Cardiac fibroblast (primary cell): ENCODE data around the gene CHN1.
A peak's percentile ranks its signal among the peaks of the same experiment; 100 is the strongest.

ENCODE experiments used
- DNase-seq, 2 donors: peaks; one replicate each; pipeline versions ENCODE4 v3.0.0 to v3.0.0-alpha.2; 2010; ENCODE audit warnings: low read depth in 2 of 2
- H3K4me3 ChIP-seq, 2 donors: replicated peaks in 1 of 2; 1 replicate in 1 of 2; 2 replicates in 1 of 2; pipeline ENCODE4 v1.5.1; 2011; ENCODE audit warnings: low read depth in 2 of 2, low read length in 2 of 2, mild to moderate bottlenecking in 2 of 2, moderate library complexity in 1 of 2
- TF ChIP-seq, protein P1 (sequence below): IDR thresholded peaks from one replicate; pipeline ENCODE4 v1.5.1; 2011; ENCODE audit warnings: low read depth, mild to moderate bottlenecking, low read length, inconsistent platforms

CHN1 gene

DNA sequence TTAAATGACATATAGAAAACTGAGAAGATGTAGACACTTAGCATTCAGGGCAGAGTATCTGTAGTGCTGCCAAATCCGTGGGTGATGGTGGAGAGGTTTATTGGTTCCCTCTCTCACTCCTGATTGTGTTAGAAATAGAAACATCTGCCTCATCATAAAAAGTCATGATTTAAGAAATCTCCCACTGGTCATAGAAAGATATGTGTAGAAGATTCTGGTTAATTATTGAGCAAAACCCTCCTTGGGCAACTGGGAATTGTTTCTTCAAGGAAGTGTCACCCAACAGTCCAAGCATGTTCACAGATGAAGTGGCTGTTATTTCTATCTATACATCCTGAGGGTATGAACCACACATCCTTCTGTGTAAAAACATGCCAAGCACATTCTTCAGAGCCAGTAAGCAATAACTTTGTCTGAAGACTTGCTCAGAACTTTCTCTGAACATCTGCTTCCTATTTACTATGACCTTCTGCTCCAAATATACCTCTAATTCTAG is 207.4 kb downstream of the CHN1 start:
- DNase-seq, result no peak
- TF ChIP-seq, protein P1, sequence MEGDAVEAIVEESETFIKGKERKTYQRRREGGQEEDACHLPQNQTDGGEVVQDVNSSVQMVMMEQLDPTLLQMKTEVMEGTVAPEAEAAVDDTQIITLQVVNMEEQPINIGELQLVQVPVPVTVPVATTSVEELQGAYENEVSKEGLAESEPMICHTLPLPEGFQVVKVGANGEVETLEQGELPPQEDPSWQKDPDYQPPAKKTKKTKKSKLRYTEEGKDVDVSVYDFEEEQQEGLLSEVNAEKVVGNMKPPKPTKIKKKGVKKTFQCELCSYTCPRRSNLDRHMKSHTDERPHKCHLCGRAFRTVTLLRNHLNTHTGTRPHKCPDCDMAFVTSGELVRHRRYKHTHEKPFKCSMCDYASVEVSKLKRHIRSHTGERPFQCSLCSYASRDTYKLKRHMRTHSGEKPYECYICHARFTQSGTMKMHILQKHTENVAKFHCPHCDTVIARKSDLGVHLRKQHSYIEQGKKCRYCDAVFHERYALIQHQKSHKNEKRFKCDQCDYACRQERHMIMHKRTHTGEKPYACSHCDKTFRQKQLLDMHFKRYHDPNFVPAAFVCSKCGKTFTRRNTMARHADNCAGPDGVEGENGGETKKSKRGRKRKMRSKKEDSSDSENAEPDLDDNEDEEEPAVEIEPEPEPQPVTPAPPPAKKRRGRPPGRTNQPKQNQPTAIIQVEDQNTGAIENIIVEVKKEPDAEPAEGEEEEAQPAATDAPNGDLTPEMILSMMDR, result no peak
- no peak overlapping the region for H3K4me3 ChIP-seq

DNA sequence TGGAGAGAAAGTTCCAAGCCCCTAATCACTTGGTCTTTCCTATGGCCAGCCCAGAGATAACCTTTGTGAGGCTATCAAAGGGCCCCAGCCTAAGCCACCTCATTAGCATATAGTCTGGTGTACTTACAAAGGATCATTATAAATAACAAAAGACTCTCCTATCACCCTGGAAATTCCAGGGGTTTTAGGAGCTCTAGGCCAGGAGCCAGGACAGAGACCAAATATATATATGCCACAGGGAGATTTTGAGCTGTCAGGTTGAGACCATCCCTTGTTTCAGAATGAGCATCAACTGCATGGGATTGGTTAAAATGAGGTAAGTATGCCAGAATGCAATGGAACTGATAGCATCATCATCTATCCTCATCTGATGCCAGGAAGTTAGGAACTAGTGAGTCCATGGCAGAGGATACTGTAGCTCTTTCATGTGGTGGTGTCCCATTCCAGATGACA is 208.8 kb downstream of the CHN1 start:
- no peak for DNase-seq
- H3K4me3 ChIP-seq, result no peak overlapping the region
- TF ChIP-seq, protein P1, result no peak

DNA sequence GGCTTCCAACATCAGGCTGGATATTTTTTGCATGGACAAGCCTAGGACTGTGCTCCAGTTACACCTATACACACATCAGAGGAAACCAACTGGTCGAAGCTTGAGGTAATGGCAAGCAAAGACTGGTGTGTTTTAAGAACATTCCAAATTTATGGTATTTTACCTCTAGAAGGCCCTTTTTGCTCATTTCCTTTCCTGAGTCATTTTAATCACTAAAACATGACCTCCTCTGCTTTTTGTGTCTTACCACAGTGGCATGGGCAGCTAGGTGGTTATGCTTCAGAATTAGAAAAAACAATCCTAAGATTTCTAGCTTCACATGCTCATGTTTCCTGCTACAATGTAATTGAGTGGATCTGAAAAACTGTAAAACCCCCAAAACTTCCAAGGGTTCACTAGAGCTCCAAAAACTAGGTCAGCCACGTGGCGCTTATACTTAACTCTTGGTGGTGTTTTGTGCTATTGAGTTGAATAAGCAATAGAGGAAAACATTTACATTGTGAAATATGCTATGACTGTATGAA is 210.3 kb downstream of the CHN1 start:
- DNase-seq, result peak in 1 of 2 donors; percentile 32
- no peak overlapping the region for H3K4me3 ChIP-seq
- TF ChIP-seq, protein P1, result no peak

DNA sequence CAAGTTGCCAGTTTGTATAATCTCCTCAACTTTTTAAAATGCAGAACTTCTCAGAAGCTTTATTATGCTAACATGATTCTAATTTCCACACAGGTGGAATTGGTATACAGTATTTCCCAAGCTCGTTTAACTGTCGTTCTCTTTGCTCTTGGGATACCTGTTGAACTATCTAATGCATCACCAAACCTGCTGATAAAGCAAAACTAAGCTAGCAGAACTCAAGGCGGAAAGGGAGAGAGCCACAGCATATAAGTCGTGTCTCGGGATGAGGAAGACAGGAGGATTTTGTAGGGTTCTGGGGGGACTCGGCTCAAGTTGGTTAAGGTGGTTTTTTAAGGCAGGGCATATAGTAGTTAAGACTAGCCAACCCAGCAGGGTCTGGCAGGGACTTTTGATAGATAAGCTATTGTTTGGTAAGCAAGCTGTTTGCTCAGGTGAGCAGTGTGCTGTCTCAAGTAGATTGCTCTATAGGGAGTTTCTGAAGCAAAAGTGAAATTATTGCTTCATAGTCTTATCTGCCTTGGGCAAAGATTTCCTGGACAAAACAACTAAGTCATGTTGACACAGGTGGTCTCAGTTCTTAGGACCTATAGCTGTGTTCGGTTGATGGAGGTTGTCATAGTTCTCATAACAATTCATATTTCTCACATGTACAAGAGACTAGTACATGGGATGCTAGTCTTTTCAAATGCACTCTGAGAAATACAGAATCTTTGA is 212.7 kb downstream of the CHN1 start:
- no peak for DNase-seq
- TF ChIP-seq, protein P1, result no peak
- H3K4me3 ChIP-seq, result no peak overlapping the region

DNA sequence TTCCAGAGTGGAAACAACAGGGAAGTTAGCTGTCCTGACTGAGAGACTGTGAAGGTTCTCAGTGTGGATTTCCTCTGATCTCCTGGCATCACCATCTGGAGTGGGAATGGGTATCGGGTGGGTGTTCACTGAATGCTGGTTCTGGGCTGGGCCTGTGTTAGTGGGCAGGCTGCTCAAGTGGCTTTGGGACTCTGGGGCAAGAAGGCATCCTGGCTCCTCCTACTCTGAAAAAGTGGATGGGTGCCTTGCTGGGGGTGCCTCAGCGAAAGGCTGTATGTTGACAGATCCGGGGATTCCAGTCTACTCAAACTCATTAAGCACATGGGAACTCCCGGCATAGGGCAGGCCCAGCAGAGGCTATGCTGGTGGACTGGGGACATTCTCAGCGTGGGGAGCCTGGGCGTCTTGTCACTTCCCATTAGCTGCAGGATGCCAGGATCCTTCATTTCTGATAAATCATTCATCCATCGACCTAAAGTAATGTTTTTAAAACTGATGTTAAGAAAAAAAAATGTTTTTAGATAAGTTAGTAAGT is 213.4 kb downstream of the CHN1 start:
- DNase-seq, result no peak
- no peak overlapping the region for H3K4me3 ChIP-seq
- TF ChIP-seq, protein P1, result no peak

DNA sequence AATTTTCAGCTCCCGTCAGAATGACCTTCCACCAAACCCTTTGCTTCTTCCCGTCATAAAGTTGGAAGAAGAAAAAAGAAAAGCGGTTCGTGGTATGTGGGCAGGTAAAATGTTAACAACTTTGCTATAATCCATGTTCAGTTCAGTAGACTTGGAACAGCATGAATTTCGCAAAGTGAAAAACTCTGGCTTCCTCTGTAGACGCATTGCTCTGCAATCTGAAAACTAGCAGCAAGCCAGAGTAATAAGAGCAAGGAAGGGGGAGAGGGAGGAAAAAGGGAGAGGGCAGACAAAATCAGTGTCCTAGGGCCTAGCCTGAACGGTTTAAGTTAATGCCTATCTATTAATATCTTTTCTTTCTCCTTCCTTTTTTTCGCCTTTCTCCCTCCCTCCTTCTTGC is 214.2 kb downstream of the CHN1 start:
- no peak for DNase-seq
- no peak overlapping the region for H3K4me3 ChIP-seq
- TF ChIP-seq, protein P1, result no peak
